PC-3 (cell line): ENCODE measurements around the gene GRB10. TPM values are rescaled to one million over a fixed set of nuclear protein-coding genes. Genes with fewer than 3 reads are reported as not detected.

Experiments
- ATAC-seq: fragments of 200-7000 bp; cut with Tn5 transposase; 2 replicates; pipeline ENCODE4 v1.9.1; 2020; ENCODE audit warnings: mild to moderate bottlenecking, moderate library complexity
- BruUV-seq: library from RNA; stranded (reverse); fragments of 400-500 nt; replicated peaks from 2 replicates; lab custom pipeline; 2021; lab: Mats Ljungman, UMichigan
- CTCF ChIA-PET: fragments of 300-600 bp; sonication (Branson Sonifier 250); formaldehyde crosslinking; loops from one replicate; lab custom pipeline; 2022; ENCODE audit warnings: antibody characterized with exemption; lab: Charles Lee
- POLR2A ChIA-PET: fragments of 300-600 bp; sonication (Branson Sonifier 250); formaldehyde crosslinking; loops from one replicate; lab custom pipeline; 2022; ENCODE audit warnings: antibody characterized with exemption; ENCODE audit not compliant: unreplicated experiment; lab: Charles Lee
- DNase-seq: peaks from one replicate; pipeline ENCODE4 v3.0.0-alpha.2; 2015
- H2AFZ ChIP-seq: fragments of 300-600 bp; sonication (generic); 2 replicates; pipeline ENCODE4 v1.6.0; 2016; ENCODE audit warnings: antibody characterized with exemption, low read length
- H3F3A ChIP-seq: fragments of 300-600 bp; sonication (generic); one replicate; pipeline ENCODE4 v1.6.0; 2017; ENCODE audit warnings: antibody characterized with exemption, low read length, control low read depth, mild to moderate bottlenecking; ENCODE audit not compliant: unreplicated experiment
- H3K27ac ChIP-seq: fragments of 300-600 bp; sonication (generic); 2 replicates; pipeline ENCODE4 v1.5.1; 2016; ENCODE audit warnings: mild to moderate bottlenecking, low read length
- H3K27me3 ChIP-seq: fragments of 300-600 bp; sonication (generic); 2 replicates; pipeline ENCODE4 v1.6.1; 2016; ENCODE audit warnings: low read length, mixed read lengths
- H3K36me3 ChIP-seq: fragments of 300-600 bp; sonication (generic); 2 replicates; pipeline ENCODE4 v1.6.1; 2016; ENCODE audit warnings: low read depth, mixed run types, low read length, mixed read lengths
- H3K4me1 ChIP-seq: fragments of 300-600 bp; sonication (generic); 2 replicates; pipeline ENCODE4 v1.5.1; 2016; ENCODE audit warnings: low read length; ENCODE audit not compliant: insufficient read depth
- H3K4me2 ChIP-seq: fragments of 300-600 bp; sonication (generic); 2 replicates; pipeline ENCODE4 v1.6.0; 2016; ENCODE audit warnings: low read length
- H3K4me3 ChIP-seq: fragments of 300-600 bp; sonication (generic); 2 replicates; pipeline ENCODE4 v1.5.1; 2016; ENCODE audit warnings: mild to moderate bottlenecking, low read length, mixed read lengths
- H3K79me2 ChIP-seq: fragments of 300-600 bp; sonication (generic); 2 replicates; pipeline ENCODE4 v1.6.1; 2017; ENCODE audit warnings: low read length, mixed read lengths
- H3K9ac ChIP-seq: fragments of 300-600 bp; sonication (generic); 2 replicates; pipeline ENCODE4 v1.6.0; 2016; ENCODE audit warnings: mild to moderate bottlenecking, low read length
- H3K9me2 ChIP-seq: fragments of 300-600 bp; sonication (generic); replicated peaks from 2 replicates; pipeline ENCODE4 v1.6.1; 2016; ENCODE audit warnings: mixed run types, low read length, mixed read lengths
- H3K9me3 ChIP-seq: fragments of 300-600 bp; sonication (generic); 2 replicates; pipeline ENCODE4 v1.6.1; 2016; ENCODE audit warnings: low read length, mixed read lengths
- H4K20me1 ChIP-seq: fragments of 300-600 bp; sonication (generic); 2 replicates; pipeline ENCODE4 v1.6.1; 2016; ENCODE audit warnings: low read length, mixed read lengths
- EZH2 ChIP-seq: fragments of 300-600 bp; sonication (generic); IDR thresholded peaks from one replicate; pipeline ENCODE4 v1.6.1; 2017; ENCODE audit warnings: antibody characterized with exemption, mild to moderate bottlenecking, low read length; ENCODE audit not compliant: unreplicated experiment
- EZH2phosphoT487 ChIP-seq: fragments of 300-600 bp; sonication (generic); IDR thresholded peaks from 2 replicates; pipeline ENCODE4 v1.6.1; 2018; ENCODE audit warnings: mild to moderate bottlenecking, antibody characterized with exemption, low read length, borderline replicate concordance
- intact Hi-C: fragments of 100-400 bp; cut with micrococcal nuclease; formaldehyde crosslinking; loops from 2 replicates; pipeline ENCODE4 v1.9.0; 2023
- total RNA-seq: library from RNA; depleted of rRNA; stranded (reverse); fragments of >200 nt; gene quantifications from 2 replicates; pipeline ENCODE4 v1.2.3, GENCODE V29; 2014
- TF ChIP-seq, protein P1 (sequence below): fragments of 300-600 bp; sonication (generic); conservative IDR thresholded peaks from 2 replicates; pipeline ENCODE4 v1.5.1; 2017; ENCODE audit warnings: antibody characterized with exemption, low read depth, mild to moderate bottlenecking, low read length

The GRB10 gene
- total RNA-seq, 1 experiment from 2014 or later, result 61.3 TPM

GRCh38 chr7:50817561-50817960, 34.9 kb upstream of the GRB10 start:
- intact Hi-C loops, result no loop called here
- Histone ChIP-seq H3K4me3 (no peak overlapping the region), H3K36me3 (no peaks in the 10 kb centered on the region), H3K4me1 (peaks cover 25% of the 10 kb centered on the region), H3K9me2 (no peaks in the 10 kb centered on the region), H3K27ac (no peak overlapping the region), H3K79me2 (no peaks in the 10 kb centered on the region), H3K9me3 (no peaks in the 10 kb centered on the region), H3K9ac (no peak overlapping the region), H3K27me3 (no peaks in the 10 kb centered on the region), H4K20me1 (no peaks in the 10 kb centered on the region), H2AFZ (no peak overlapping the region), H3K4me2 (no peak overlapping the region), H3F3A (no peaks in the 10 kb centered on the region)
- POLR2A ChIA-PET, result no interaction called here
- CTCF ChIA-PET, result no interaction called here
- DNase-seq (no peak), ATAC-seq (no peak)
- BruUV-seq, result no TSS peak
- TF ChIP-seq, protein P1, sequence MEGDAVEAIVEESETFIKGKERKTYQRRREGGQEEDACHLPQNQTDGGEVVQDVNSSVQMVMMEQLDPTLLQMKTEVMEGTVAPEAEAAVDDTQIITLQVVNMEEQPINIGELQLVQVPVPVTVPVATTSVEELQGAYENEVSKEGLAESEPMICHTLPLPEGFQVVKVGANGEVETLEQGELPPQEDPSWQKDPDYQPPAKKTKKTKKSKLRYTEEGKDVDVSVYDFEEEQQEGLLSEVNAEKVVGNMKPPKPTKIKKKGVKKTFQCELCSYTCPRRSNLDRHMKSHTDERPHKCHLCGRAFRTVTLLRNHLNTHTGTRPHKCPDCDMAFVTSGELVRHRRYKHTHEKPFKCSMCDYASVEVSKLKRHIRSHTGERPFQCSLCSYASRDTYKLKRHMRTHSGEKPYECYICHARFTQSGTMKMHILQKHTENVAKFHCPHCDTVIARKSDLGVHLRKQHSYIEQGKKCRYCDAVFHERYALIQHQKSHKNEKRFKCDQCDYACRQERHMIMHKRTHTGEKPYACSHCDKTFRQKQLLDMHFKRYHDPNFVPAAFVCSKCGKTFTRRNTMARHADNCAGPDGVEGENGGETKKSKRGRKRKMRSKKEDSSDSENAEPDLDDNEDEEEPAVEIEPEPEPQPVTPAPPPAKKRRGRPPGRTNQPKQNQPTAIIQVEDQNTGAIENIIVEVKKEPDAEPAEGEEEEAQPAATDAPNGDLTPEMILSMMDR, result no peak
- no peak for TF ChIP-seq EZH2phosphoT487
- TF ChIP-seq EZH2, result no peak

GRCh38 chr7:50815138-50815537, 32.4 kb upstream of the GRB10 start:
- Histone ChIP-seq H2AFZ (no peak overlapping the region), H3K4me3 (no peak overlapping the region), H3K9me3 (no peaks in the 10 kb centered on the region), H3K27ac (no peak overlapping the region), H3K4me1 (peaks cover 14% of the 10 kb centered on the region), H4K20me1 (no peaks in the 10 kb centered on the region), H3K9me2 (no peaks in the 10 kb centered on the region), H3K9ac (no peak overlapping the region), H3F3A (no peaks in the 10 kb centered on the region), H3K79me2 (no peaks in the 10 kb centered on the region), H3K27me3 (no peaks in the 10 kb centered on the region), H3K4me2 (no peak overlapping the region), H3K36me3 (no peaks in the 10 kb centered on the region)
- ChIA-PET CTCF (no interaction called here), POLR2A (no interaction called here)
- no peak for DNase-seq
- intact Hi-C loops, result no loop called here
- no peak for ATAC-seq
- TF ChIP-seq EZH2 (no peak), EZH2phosphoT487 (no peak)
- TF ChIP-seq, protein P1, result no peak
- no TSS peak for BruUV-seq

DNA sequence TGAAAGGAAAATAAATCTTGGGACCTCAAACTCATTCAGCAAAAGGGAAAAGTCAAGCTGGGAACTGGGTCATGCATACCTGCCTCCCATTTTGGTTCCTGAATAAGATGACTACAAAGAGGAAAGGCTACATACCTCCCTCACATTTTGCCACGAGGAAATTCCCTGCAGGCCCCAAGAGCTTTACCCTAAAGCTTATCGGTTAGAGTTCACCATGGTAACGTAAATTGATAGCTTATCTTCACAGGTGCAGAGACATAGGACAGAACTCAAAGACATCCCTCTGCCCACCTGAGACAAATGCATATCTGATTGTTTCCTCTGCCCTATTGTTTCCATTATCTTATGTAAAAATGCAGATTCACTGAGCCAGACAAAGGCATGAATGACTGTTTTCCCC, 31.5 kb upstream of the GRB10 start:
- H3F3A ChIP-seq, result no peaks in the 10 kb centered on the region
- intact Hi-C loops, result no loop called here
- no peak for DNase-seq
- ChIA-PET POLR2A (no interaction called here), CTCF (interaction anchor here (0.6 kb wide), 1 partner anchor 11 kb away, joined by 5 read pairs; no protein-coding TSS in a partner anchor)
- no peaks in the 10 kb centered on the region for H4K20me1 ChIP-seq
- H3K79me2 ChIP-seq, result no peaks in the 10 kb centered on the region
- no peaks in the 10 kb centered on the region for H3K9me2 ChIP-seq
- H3K27ac ChIP-seq, result no peak overlapping the region
- no peaks in the 10 kb centered on the region for H3K9me3 ChIP-seq
- no peak overlapping the region for H3K4me3 ChIP-seq
- no peaks in the 10 kb centered on the region for H3K36me3 ChIP-seq
- H2AFZ ChIP-seq, result no peak overlapping the region
- peaks cover 14% of the 10 kb centered on the region for H3K4me1 ChIP-seq
- TF ChIP-seq EZH2, result no peak
- no peak for TF ChIP-seq EZH2phosphoT487
- TF ChIP-seq, protein P1, result no peak
- no peaks in the 10 kb centered on the region for H3K27me3 ChIP-seq
- ATAC-seq, result no peak
- H3K4me2 ChIP-seq, result no peak overlapping the region
- H3K9ac ChIP-seq, result no peak overlapping the region
- BruUV-seq, result no TSS peak
